Embryonic facial prominence (tissue), 1 donor: ENCODE data around the gene MICU1.
"Not testable (repeated sequence)": the region's sequence is repeated elsewhere in the genome, so short reads cannot be mapped to it uniquely, and the experiment has no call there.

ENCODE experiments used
- DNase-seq: peaks from one replicate; pipeline ENCODE4 v3.0.0-alpha.2; 2016; ENCODE audit errors: extremely low spot score

The MICU1 gene

DNA sequence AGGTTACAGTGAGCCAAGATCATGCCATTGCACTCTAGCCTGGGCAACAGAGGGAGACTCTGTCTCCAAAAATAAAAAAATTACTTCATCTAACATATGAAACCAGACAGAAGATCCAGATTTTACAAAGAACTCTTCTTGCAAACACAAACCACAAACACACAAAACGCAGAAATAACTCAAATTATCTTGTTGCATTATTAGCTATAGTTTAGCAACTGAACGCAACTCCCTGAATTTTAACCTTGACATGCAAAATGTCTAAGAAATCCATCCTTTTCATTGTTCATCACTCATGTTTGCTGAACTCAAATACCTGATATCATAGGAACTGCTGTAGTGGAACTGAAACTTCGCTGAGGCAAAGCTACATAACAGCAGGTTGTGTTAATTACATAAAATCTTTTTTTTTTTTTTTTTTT, 64.1 kb downstream of the MICU1 start:
- DNase-seq = no peak

DNA sequence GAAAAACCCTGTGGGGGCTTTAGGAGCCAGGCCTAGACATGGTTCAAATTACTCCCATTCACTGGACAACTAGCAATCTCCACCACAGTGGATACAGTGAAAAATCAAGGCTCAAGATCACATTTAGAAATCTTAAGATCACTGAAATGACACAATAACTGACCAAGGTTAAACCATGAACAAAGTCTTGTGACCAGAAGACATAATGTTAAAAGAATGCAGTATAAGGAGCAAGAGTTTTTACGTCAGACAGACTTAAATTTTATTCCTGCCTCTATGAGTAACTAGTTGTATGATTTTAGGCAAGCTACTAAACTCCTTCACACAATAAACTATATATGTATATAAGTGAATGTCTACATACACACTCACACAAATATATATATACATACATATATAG, 68.5 kb downstream of the MICU1 start:
- no peak for DNase-seq

DNA sequence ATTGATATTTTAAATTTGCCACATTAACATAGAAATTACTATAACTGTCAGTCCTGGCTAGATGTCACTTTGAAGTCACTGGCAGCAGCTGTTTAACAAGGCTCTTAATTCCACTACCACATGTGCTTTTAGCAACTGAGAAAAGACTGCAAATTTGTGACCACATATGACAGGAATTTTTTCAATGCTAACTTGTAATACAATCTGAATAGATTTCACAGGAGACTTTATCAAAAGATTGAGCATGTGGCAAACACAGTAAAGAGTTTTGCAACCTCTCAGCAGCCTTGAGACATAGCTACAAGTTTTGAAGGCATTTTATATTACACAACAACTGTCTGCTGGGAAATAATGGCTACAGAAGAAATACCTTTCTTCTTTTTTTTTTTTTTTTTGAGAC, 73.0 kb downstream of the MICU1 start:
- no peak for DNase-seq

DNA sequence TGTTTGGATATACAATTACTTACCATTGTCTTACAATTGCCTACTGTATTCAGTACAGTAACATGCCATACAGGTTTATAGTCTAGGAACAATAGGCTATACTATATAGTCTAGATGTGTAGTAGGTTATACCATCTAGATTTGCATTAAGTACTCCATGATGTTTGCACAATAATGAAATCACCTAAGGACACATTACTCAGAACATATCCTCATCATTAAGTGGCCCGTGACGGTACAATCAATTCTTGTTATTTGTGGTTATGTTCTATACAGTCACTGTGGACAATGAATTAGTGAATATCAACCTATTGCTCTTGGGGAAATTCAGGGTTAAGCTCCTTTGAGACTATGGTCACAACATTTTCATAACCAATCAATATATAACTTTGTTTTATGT, 75.6 kb downstream of the MICU1 start:
- DNase-seq = no peak

DNA sequence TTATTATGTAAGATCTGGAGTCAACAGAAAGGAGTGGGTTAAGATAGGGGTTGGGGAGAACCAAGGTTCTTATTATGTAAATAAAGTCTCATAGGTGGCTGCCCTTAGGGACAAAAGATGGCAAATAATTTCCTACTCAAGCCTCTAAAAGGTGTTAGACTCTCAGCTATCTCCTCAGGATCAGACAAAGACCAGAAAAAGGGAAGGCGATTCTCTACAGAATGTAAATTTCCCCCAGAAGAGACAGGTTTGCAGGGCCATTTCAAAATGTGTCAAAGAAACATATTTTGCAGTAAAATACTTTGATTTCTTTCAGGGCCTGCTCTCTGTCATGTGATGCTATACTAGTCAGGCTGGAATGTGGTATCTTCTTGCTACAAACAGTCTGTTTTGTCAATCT, 80.3 kb downstream of the MICU1 start:
- no peak for DNase-seq

DNA sequence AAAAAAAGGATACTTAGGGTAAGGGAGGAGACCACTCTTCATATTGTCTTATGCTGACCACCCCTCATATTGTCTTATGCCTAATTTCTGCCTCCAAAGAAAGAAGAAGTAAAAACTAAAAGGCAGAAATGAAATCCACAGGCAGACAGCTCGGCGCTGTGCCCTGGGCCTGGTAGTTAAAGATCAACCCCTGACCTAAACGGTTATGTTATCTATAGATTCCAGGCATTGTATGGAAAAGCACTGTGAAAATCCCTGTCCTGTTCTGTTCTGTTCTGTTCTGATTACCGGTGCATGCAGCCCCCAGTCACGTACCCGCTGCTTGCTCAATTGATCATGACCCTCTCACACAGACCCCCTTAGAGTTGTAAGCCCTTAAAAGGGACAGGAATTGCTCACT, 82.0 kb downstream of the MICU1 start:
- not testable (repeated sequence) for DNase-seq

DNA sequence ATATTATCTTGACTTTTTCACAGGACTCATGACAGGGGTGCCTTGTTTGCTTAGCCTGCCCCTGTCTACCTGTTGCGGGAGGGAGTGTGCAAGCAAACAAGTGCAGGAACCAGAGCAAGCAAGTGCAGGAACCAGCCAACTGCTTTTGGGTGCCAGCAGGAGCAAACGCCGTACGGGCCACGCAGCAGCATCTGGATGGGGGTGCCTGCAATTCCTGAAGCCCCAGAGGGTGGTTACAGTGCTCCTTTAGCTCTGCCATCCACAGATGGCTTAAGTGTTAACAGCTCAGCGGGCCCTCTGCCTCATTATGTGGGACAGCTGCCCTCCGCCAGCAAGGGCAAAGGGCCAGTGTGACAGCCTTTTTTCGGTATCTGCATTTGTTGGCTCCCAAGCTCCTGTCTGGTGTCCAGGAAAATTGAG, 83.5 kb downstream of the MICU1 start:
- no peak for DNase-seq

DNA sequence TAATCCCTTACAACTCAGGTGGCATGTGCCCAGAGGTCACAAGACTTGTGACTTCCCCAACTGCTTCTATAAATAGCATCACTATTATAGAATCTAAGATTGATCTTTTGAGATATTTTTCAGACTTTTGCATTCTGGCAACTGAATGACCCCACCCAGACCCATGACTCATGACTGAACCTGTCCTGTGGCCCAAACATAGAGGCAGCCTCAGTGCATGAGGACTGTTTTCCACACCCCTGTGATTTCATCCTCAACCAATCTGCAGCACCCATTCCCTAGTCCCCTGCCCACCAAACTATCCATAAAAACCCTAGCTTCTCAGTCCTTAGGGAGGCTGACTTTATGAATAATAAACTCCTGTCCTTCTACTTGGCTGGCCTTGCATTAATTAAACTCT, 84.5 kb downstream of the MICU1 start:
- DNase-seq = no peak

DNA sequence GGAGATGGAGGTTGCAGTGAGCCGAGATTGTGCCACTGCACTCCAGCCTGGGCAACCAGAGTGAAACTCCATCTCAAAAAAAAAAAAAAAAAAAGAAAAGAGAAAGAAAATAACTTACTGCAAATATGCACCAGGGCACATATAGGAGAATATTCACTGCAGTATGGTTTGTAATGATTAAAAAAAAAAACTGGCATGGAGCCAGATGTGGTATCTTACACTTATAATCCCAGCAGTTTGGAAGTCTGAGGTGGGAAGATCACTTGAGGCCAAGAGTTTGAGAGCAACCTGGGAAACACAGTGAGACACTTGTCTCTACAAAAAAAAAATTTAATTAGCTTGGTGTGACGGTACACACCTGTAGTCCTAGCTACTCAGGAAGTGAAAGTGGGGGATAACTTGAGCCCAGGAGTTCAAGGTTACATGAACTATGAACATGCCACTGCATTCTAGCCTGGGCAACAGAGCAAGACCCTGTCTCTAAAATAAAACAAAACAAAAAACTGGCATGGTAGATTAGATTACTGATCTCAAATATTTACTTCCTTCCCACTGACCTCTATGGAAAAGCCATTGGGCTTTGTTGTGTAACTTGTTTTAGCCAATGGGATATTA, 85.6 kb downstream of the MICU1 start:
- DNase-seq = no peak

DNA sequence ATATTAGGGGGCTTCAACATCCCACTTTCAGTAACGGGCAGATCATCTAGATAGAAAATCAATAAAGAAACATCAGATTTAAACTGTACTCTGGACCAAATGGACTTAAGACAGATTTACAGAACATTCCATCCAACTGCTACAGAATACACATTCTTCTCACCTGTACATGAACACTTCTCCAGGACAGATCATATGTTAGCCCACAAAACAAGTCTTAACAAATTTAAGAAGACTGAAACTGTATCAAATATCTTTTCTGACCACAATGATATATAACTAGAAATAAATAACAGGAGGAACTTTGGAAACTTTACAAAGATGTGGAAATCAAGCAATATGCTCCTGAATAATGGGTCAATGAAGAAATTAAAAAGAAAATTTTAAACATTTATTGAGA, 86.7 kb downstream of the MICU1 start:
- no peak for DNase-seq

DNA sequence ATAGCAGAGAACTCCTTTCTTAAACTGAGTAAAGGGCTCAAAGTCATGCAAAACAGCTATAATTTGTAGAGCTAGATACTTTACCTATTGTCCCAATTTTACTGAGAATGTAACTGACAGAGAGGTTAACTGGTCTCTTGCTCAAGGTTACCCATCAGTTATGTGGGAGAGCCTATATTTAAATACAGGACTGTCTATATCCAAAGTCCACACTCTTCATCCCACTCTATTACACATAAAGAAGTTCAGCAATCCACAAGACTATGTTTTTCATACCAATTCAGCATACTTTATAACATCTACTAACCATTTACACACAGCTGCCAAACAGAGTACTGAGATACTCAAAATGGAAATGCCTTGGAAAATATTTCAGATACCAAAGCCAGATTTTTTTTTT, 100.2 kb downstream of the MICU1 start:
- no peak for DNase-seq

DNA sequence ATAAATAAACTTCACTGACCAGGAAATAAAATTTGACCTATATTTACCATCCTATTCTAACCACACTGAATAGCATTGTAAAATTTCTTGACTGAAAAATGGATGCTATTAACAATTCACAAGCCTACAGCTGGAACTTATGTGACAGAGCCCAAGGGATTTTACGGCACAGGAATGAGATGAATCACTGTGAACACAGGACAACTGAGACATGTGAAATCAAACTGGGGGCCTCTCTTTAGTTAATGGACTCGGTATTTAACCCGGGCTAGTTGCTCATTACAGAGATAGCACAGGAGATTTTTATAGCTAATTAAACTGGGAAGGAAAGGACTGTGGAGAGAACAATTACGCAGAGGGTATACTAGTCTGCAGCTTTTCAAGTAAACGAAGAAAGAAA, 100.6 kb downstream of the MICU1 start:
- DNase-seq = no peak

DNA sequence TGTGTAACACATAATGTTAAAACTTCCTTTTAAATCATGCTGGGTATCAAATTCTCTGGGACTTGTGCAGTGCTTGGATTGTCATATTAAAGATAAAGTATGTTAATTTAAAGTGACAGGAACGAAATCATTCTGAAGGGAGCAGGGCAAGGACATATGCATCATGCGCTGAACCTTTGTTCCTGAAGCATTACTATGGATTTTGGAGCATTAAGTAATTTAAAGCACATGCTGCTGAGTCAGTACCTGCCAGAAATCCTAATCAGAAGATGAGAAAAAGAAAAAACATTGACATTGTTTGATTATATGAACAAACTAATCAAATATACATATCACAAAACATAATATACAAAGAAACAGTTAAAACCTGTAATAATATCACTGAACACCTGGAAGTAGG, 101.4 kb downstream of the MICU1 start:
- DNase-seq = no peak

DNA sequence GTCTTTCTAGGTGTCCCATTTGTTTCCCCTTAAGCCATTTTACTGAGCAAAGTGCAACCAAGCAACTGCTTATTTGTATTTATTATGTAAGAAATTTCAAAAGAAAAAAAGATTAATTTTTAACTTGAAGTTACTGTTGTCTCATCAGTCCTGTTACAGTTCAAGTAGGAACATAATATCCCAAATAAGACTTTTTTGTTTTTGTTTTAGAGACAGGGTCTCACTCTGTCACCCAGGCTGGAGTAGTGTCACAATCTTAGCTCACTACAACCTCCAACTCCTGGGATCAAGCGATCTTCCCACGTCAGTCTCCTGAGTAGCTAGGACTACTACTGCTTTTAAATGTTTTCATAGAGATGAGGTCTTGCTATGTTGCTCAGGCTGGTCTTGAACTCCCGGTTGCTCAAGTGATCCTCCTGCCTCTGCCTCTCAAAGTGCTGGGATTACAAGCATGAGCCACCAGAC, 101.9 kb downstream of the MICU1 start:
- DNase-seq = no peak

DNA sequence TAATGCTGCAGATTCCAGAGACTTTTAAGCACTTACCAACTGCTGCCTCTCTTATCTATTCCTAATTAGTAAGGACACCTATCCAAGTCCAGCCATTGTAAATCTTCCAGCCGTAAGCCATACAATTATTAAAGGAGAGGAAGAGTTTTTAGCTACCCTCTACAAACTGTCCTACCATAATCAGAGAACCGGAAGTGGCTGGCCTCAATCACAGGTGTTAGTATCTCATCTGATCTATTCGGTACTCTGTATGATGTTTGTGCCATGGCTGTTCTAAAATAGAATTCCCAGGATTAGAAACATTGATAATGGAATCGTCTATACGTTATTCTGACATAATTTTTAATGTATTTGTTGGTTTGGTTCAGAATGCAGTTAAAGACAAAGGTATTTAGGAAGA, 102.8 kb downstream of the MICU1 start:
- DNase-seq = no peak

DNA sequence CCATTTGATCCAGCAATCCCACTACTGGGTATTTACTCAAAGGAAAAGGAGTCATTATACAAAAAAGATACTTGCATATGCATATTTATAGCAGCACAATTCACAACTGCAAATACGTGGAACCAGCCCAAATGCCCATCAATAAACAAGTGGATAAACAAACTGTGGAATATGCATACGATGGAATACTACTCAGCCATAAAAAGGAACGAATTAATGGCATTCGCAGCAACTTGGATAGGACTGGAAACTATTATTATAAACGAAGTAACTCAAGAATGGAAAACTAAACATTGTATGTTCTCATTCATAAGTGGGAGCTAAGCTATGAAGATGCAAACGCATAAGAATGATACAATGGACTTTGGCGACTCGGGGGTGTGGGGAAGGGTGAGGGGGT, 108.6 kb downstream of the MICU1 start:
- DNase-seq = no peak

DNA sequence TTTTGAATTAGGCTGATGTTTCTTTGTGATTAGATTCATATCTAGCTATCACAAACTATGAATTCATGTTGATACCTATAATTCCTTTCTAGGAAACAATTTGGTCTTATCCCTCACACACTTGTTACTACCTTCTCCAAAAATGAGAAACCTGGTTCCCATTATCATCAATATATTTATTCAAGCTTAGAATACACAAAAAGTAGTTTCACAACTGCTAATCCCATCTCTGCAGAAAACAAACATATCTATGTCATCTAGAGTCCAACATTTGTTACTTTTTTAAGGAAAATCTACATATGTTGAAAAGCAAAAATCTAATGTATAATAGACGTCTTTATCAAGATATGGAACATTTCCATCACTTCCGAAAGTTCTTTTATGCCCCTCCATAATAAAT, 110.4 kb downstream of the MICU1 start:
- DNase-seq = no peak

DNA sequence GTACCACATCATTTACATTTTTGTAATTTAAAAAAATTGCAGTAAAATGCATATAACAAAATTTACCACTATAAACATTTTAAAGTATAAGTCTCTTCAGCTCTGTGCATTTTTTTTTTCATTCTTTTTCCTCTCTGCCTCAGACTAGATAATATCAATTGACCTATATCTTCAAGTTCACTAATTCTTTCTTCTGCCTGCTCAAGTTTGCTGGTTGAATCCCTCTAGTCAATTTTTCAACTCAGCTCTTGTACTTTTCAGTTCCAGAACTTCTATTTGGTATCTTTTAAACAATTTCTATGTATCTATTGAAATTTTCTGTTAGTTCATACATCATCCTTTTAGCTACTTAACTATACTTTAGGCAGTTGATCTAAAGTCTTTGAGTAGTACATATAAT, 112.0 kb downstream of the MICU1 start:
- no peak for DNase-seq

DNA sequence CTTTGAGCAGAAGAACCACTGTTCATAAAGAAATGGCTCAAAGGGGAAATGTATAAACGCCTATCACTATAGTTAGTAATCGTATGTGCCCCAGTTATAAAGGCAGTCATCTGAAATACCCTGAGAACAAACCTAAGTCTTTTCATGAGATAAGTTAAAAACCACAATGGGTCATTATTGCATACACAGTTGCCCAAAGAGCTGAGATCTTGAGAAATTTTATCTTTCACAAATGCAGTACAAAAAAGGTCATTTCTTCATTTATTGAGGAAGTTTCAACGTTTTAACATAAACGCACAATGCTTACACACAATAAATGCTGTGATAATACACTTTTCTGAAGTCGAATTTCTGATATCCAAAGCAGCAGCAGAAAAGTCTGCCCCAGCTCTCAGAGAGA, 114.4 kb downstream of the MICU1 start:
- no peak for DNase-seq

DNA sequence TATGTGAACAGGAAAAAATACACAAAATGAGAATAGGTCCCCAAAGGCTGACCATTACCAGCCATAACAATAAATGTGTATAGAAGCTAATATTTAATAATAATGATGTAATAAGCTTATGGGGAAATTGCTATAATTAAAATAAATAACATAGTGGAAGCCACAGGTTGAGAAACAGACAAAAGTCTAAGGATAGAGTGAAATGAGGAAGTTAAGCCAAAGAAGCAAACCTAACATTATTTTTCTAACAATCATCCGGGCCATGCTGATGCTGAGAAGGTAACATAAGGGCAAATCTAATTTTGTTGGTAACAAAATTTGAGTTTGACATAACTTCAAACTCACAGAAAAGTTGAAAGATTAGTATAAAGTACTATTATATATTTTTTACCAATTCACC, 115.9 kb downstream of the MICU1 start:
- DNase-seq = no peak

DNA sequence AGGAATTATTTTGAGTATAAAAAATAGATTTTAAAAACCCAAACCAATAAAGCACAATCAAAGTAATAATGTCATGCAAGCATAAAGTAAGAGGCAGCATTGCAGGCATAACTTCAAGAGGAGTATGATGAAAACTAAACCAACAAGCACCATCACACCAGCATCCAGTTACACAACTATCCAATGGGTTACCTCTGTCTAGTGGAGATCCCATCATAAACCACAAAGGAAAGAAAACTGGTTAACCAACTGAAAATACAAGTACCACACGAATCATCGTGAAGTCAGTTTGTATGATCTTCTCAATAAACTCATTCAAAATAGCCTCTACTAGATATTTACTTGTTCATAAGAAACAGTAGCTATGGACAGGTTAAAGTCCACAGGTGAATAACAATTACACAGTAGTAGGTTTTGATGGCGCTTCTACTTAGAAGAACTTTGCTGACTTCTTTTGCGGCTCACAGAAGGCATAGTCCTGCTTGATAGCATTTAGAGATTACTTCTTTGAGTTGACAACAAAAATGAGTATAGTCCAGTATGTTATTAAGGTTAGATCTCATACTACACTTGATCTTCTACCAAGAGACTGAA, 116.6 kb downstream of the MICU1 start:
- DNase-seq = no peak

DNA sequence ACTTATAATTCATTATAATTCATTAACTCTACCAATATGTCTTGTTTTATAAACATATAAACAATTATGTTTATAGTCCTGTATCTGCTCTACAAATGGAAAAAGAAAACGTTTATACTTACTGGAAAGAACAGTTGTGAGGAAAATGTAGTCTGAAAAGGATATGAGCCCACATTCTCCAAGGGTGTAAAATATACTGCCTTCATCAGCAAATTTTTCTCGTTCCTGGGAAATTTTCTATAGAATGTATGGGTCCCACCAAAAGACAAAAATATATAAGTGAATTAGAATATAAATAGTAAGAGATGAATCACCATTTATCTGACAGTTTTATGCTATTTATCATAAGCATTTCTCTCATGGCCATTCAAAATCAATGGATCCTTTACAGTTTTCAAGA, 117.8 kb downstream of the MICU1 start:
- DNase-seq = no peak

DNA sequence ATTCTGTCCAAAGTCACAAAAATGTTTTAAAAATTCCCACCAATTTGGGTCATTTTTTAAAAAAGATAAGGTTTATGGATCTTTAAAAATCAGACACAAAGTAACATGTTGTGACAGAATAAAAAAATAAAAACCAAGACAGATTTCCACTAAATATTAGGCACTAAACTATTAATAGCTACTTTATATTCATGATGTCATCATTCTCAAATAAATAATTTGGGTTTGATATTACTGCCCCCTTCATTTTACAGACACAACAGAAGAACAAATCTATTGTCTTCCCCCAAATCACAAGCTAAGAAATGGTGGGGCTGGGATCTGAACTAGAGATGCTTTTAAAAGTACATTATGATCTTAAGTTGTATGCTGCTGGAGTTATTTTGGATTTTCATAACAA, 119.4 kb downstream of the MICU1 start:
- DNase-seq = no peak

DNA sequence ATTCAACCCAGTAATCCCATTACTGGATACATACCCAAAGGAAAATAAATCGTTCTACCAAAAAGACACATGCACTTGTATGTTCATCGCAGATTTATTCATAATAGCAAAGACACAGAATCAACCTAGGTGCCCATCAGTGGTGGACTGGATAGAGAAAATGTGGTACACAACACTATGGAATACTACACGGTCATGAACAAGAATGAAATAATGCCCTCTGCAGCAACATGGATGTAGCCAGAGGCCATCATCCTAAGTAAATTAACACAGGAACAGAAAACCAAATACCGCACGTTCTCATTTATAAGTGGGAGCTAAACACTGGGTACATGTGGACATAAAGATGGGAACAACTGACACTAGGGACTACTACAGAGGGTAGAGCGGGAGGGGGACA, 120.4 kb downstream of the MICU1 start:
- no peak for DNase-seq
